GM19043 (cell line): ENCODE measurements around the gene AMPD2.
"Not testable (repeated sequence)": the region's sequence is repeated elsewhere in the genome, so short reads cannot be mapped to it uniquely, and the experiment has no call there.

Source experiments
- ATAC-seq: cut with Tn5 transposase; IDR thresholded peaks from one replicate; pipeline ENCODE4 v1.9.1; 2021; ENCODE audit warnings: low read depth; ENCODE audit not compliant: unreplicated experiment

The AMPD2 gene

GRCh38 chr1:109669949-109670302 is 50.3 kb downstream of the AMPD2 start:
- not testable (repeated sequence) for ATAC-seq

- no peak for ATAC-seq
These were observed 51.4 kb downstream of the AMPD2 start for GRCh38 chr1:109671067-109671466.

GRCh38 chr1:109673861-109674260 is 54.2 kb downstream of the AMPD2 start:
- ATAC-seq: not testable (repeated sequence)

- ATAC-seq: not testable (repeated sequence)
These were observed 57.2 kb downstream of the AMPD2 start for GRCh38 chr1:109676683-109677381.

GRCh38 chr1:109677459-109677858 is 57.8 kb downstream of the AMPD2 start:
- ATAC-seq: no peak

GRCh38 chr1:109678637-109679036 is 59.0 kb downstream of the AMPD2 start:
- not testable (repeated sequence) for ATAC-seq
